Non-pigmented ciliary epithelial cell (primary cell): Measurements from ENCODE around the gene RBM46.
"Not testable (repeated sequence)": the region's sequence is repeated elsewhere in the genome, so short reads cannot be mapped to it uniquely, and the experiment has no call there.

Experiments
- DNase-seq: peaks from one replicate; pipeline ENCODE4 v3.0.0-alpha.2; 2010; ENCODE audit warnings: low read depth

Gene RBM46

GRCh38 chr4:154838155-154838554, 57.1 kb downstream of the RBM46 start:
- no peak for DNase-seq

- no peak for DNase-seq
Observed at GRCh38 chr4:154838694-154839093, 57.6 kb downstream of the RBM46 start.

- no peak for DNase-seq
Observed at GRCh38 chr4:154854362-154854761, 73.3 kb downstream of the RBM46 start.

- DNase-seq = no peak
Observed at GRCh38 chr4:154858166-154858565, 77.1 kb downstream of the RBM46 start.

- no peak for DNase-seq
Observed at GRCh38 chr4:154868414-154869194, 87.5 kb downstream of the RBM46 start.

- DNase-seq = no peak
Observed at GRCh38 chr4:154869301-154869700, 88.2 kb downstream of the RBM46 start.

- DNase-seq = no peak
Observed at GRCh38 chr4:154872198-154872597, 91.1 kb downstream of the RBM46 start.

GRCh38 chr4:154874049-154874448, 93.0 kb downstream of the RBM46 start:
- not testable (repeated sequence) for DNase-seq

- peak; percentile 26 for DNase-seq
Observed at GRCh38 chr4:154877110-154877760, 96.2 kb downstream of the RBM46 start.
